IMR-90 (cell line): ENCODE measurements around the gene KIF13A. TPM values are rescaled to one million over a fixed set of nuclear protein-coding genes. Genes with fewer than 3 reads are reported as not detected.

Experiments used
- ATAC-seq: fragments of 200-7000 bp; cut with Tn5 transposase; 2 replicates; pipeline ENCODE4 v1.9.1; 2020; ENCODE audit warnings: low read depth, mild to moderate bottlenecking, moderate library complexity
- BruUV-seq: library from RNA; stranded (reverse); fragments of 400-500 nt; replicated peaks from 2 replicates; lab custom pipeline; 2021; lab: Mats Ljungman, UMichigan
- CTCF ChIA-PET: fragments of 300-600 bp; formaldehyde crosslinking; extraction: SDS; loops from one replicate; lab custom pipeline; 2021; ENCODE audit warnings: antibody characterized with exemption; lab: Yijun Ruan, JAX
- POLR2A ChIA-PET: fragments of 300-600 bp; sonication (Branson Sonifier 250); formaldehyde crosslinking; loops from one replicate; lab custom pipeline; 2022; ENCODE audit warnings: antibody characterized with exemption; ENCODE audit not compliant: unreplicated experiment; lab: Charles Lee
- DNase-seq: peaks from one replicate; pipeline ENCODE4 v3.0.0; 2013
- H2AFZ ChIP-seq: replicated peaks from 2 replicates; pipeline ENCODE3; 2013; ENCODE audit warnings: low read length, mild to moderate bottlenecking; ENCODE audit not compliant: poor library complexity
- H2AK5ac ChIP-seq: 2 replicates; pipeline ENCODE4 v1.6.1; 2013; ENCODE audit warnings: low read depth, low read length, inconsistent platforms
- H2AK9ac ChIP-seq: replicated peaks from 2 replicates; pipeline ENCODE3; 2013; ENCODE audit warnings: mild to moderate bottlenecking, low read depth, low read length, moderate library complexity; ENCODE audit not compliant: poor library complexity
- H2BK120ac ChIP-seq: 2 replicates; pipeline ENCODE4 v1.6.1; 2013; ENCODE audit warnings: low read depth, low read length, inconsistent platforms
- H2BK15ac ChIP-seq: 3 replicates; pipeline ENCODE4 v1.6.1; 2013; ENCODE audit warnings: low read depth, low read length, inconsistent platforms
- H2BK20ac ChIP-seq: 2 replicates; pipeline ENCODE4 v1.6.1; 2013; ENCODE audit warnings: low read depth, mild to moderate bottlenecking, inconsistent platforms, low read length, moderate library complexity
- H2BK5ac ChIP-seq: 2 replicates; pipeline ENCODE4 v1.6.1; 2013; ENCODE audit warnings: mild to moderate bottlenecking, low read depth, low read length, inconsistent platforms; ENCODE audit not compliant: poor library complexity, severe bottlenecking
- H3K14ac ChIP-seq: replicated peaks from 2 replicates; pipeline ENCODE4 v1.6.1; 2013; ENCODE audit warnings: low read depth, low read length, inconsistent platforms
- H3K18ac ChIP-seq: 2 replicates; pipeline ENCODE4 v1.6.1; 2013; ENCODE audit warnings: low read depth, low read length, control low read depth
- H3K23ac ChIP-seq: 2 replicates; pipeline ENCODE4 v1.6.1; 2013; ENCODE audit warnings: low read depth, low read length, inconsistent platforms
- H3K27ac ChIP-seq: 2 replicates; pipeline ENCODE4 v1.5.1; 2013; ENCODE audit warnings: mild to moderate bottlenecking, control low read depth, low read length; ENCODE audit not compliant: insufficient read depth
- H3K27me3 ChIP-seq: 2 replicates; pipeline ENCODE4 v1.6.1; 2013; ENCODE audit warnings: low read length; ENCODE audit not compliant: control insufficient read depth, insufficient read depth
- H3K36me3 ChIP-seq: 2 replicates; pipeline ENCODE4 v1.6.1; 2013; ENCODE audit warnings: low read length, mixed read lengths; ENCODE audit not compliant: control insufficient read depth, insufficient read depth
- H3K4ac ChIP-seq: 2 replicates; pipeline ENCODE4 v1.6.1; 2013; ENCODE audit warnings: low read depth, low read length, inconsistent platforms
- H3K4me1 ChIP-seq: 2 replicates; pipeline ENCODE4 v1.6.1; 2013; ENCODE audit warnings: low read length, mixed read lengths; ENCODE audit not compliant: control insufficient read depth, insufficient read depth
- H3K4me2 ChIP-seq: 2 replicates; pipeline ENCODE4 v1.6.1; 2013; ENCODE audit warnings: low read depth, mild to moderate bottlenecking, control low read depth, low read length, moderate library complexity
- H3K4me3 ChIP-seq: 2 replicates; pipeline ENCODE4 v1.5.1; 2013; ENCODE audit warnings: low read depth, mild to moderate bottlenecking, control low read depth, low read length, moderate library complexity; ENCODE audit not compliant: insufficient read depth
- H3K56ac ChIP-seq: 2 replicates; pipeline ENCODE4 v1.6.1; 2013; ENCODE audit warnings: low read length, inconsistent platforms; ENCODE audit not compliant: insufficient read depth; ENCODE audit errors: extremely low read depth
- H3K79me1 ChIP-seq, 2 experiments: 2 replicates each; pipeline ENCODE4 v1.6.1; 2013; ENCODE audit warnings: low read length in 2 of 2, inconsistent platforms in 1 of 2, low read depth in 1 of 2
- H3K9ac ChIP-seq: 2 replicates; pipeline ENCODE4 v1.6.1; 2013; ENCODE audit warnings: low read depth, low read length, control low read depth
- H3K9me1 ChIP-seq: 2 replicates; pipeline ENCODE4 v1.6.1; 2013; ENCODE audit warnings: low read length, inconsistent platforms; ENCODE audit not compliant: insufficient read depth
- H3K9me3 ChIP-seq: 2 replicates; pipeline ENCODE4 v1.6.1; 2013; ENCODE audit warnings: low read length; ENCODE audit not compliant: control insufficient read depth, insufficient read depth
- H4K20me1 ChIP-seq: 2 replicates; pipeline ENCODE4 v1.6.1; 2013; ENCODE audit warnings: low read length, inconsistent platforms; ENCODE audit not compliant: insufficient read depth
- H4K5ac ChIP-seq: 2 replicates; pipeline ENCODE4 v1.6.1; 2013; ENCODE audit warnings: mild to moderate bottlenecking, low read depth, low read length, control low read depth
- H4K8ac ChIP-seq, 2 experiments: 2 replicates each; pipeline ENCODE4 v1.6.1; 2013; ENCODE audit warnings: low read depth in 2 of 2, low read length in 2 of 2, control low read depth in 1 of 2, inconsistent platforms in 1 of 2
- H4K91ac ChIP-seq: 2 replicates; pipeline ENCODE4 v1.6.1; 2013; ENCODE audit warnings: low read depth, low read length, inconsistent platforms; ENCODE audit not compliant: insufficient read depth
- BHLHE40 ChIP-seq: fragments of 150-350 bp; IDR thresholded peaks from 2 replicates; pipeline ENCODE4 v1.6.1; 2016; ENCODE audit warnings: mild to moderate bottlenecking, low read depth, low read length
- CHD1 ChIP-seq: IDR thresholded peaks from 2 replicates; pipeline ENCODE4 v1.6.1; 2012; ENCODE audit warnings: low read depth, low read length, improper control_type of control experiment
- FOS ChIP-seq: fragments of 150-350 bp; IDR thresholded peaks from 2 replicates; pipeline ENCODE4 v1.6.1; 2016; ENCODE audit warnings: low read depth, low read length
- MAFK ChIP-seq: IDR thresholded peaks from 2 replicates; pipeline ENCODE4 v1.6.1; 2012; ENCODE audit warnings: low read depth, low read length, improper control_type of control experiment
- MXI1 ChIP-seq: IDR thresholded peaks from 2 replicates; pipeline ENCODE4 v1.6.1; 2012; ENCODE audit warnings: low read depth, mild to moderate bottlenecking, low read length, moderate library complexity, borderline replicate concordance
- RAD21 ChIP-seq: IDR thresholded peaks from 2 replicates; pipeline ENCODE4 v1.6.1; 2012; ENCODE audit warnings: low read length, improper control_type of control experiment
- RCOR1 ChIP-seq: IDR thresholded peaks from 2 replicates; pipeline ENCODE4 v1.6.1; 2012; ENCODE audit warnings: mild to moderate bottlenecking, low read length, improper control_type of control experiment; ENCODE audit not compliant: insufficient replicate concordance
- RFX5 ChIP-seq: IDR thresholded peaks from 2 replicates; pipeline ENCODE4 v1.8.0; 2012; ENCODE audit warnings: low read depth, mild to moderate bottlenecking, low read length, moderate library complexity
- WGBS, 2 experiments: methylation state at CpG; one replicate each; pipeline versions ENCODE4 v1.1.5 to v1.1.7; 2013; ENCODE audit warnings: missing lambda C conversion rate in 2 of 2; ENCODE audit not compliant: insufficient read length in 1 of 2; ENCODE audit errors: extremely low coverage in 2 of 2; 5-methylcytosine and 5-hydroxymethylcytosine counted together
- dilution Hi-C: fragments of 300-500 bp; cut with HindIII; formaldehyde crosslinking; loops from one replicate; pipeline ENCODE4 v1.14.3; 2018; ENCODE audit warnings: low sequenced_read_pairs; ENCODE audit not compliant: unreplicated experiment
- in situ Hi-C: fragments of 300-500 bp; cut with MboI; formaldehyde crosslinking; loops from 3 replicates; pipeline ENCODE4 v1.14.3; 2019; ENCODE audit warnings: low sequenced_read_pairs, inconsistent platforms, mixed read lengths
- intact Hi-C: fragments of 100-400 bp; cut with micrococcal nuclease; formaldehyde crosslinking; loops from 2 replicates; pipeline ENCODE4 v1.10.0; 2022
- polyA plus RNA-seq, 3 experiments: library from polyadenylated mRNA; depleted of rRNA; stranded (reverse); fragments of >200 nt; gene quantifications; 2 replicates each; pipeline ENCODE4 v1.2.3, GENCODE V29; 2012; ENCODE audit warnings: low replicate concordance in 1 of 3
- total RNA-seq: library from RNA; depleted of rRNA; stranded (reverse); fragments of >200 nt; gene quantifications from 2 replicates; pipeline ENCODE4 v1.2.3, GENCODE V29; 2012

KIF13A gene
- total and polyA plus RNA-seq, 2 of the 4 experiments (the other 2 are of a cell fraction), result 23.3 to 51.8 TPM

- Histone ChIP-seq H3K79me1 (peaks cover 0 to 7% of the 10 kb centered on the region in 2 experiments; a peak in 1 of 4 replicates), H3K9me1 (peaks cover 3% of the 10 kb centered on the region; the same call in 1 of the 2 replicates), H3K27ac (no peak overlapping the region), H4K8ac (no peak overlapping the region), H4K20me1 (no peaks in the 10 kb centered on the region), H2BK20ac (no peak overlapping the region), H3K56ac (no peak overlapping the region), H3K9me3 (no peaks in the 10 kb centered on the region), H4K5ac (no peak overlapping the region), H2BK15ac (no peak overlapping the region), H3K23ac (no peak overlapping the region), H3K36me3 (peaks cover 32% of the 10 kb centered on the region), H3K14ac (no peak overlapping the region), H3K9ac (no peak overlapping the region), H3K18ac (no peak overlapping the region), H2AK9ac (no peak overlapping the region), H3K4me1 (no peaks in the 10 kb centered on the region), H2BK5ac (no peak overlapping the region), H4K91ac (no peak overlapping the region), H2BK120ac (no peak overlapping the region), H3K4ac (no peak overlapping the region), H2AK5ac (no peak overlapping the region), H3K27me3 (no peaks in the 10 kb centered on the region), H3K4me3 (no peak overlapping the region), H2AFZ (no peak overlapping the region), H3K4me2 (no peak overlapping the region)
- 80% methylated on average over 1 of the region's 3 CpGs; no CpG with 5 or more reads in 1 of the 2 experiments for WGBS, 2 experiments
- BruUV-seq, result no TSS peak
- no peak for TF ChIP-seq RFX5
- TF ChIP-seq RCOR1, result no peak
- TF ChIP-seq BHLHE40, result no peak
- TF ChIP-seq RAD21, result no peak
- no peak for TF ChIP-seq MXI1
- TF ChIP-seq MAFK, result no peak
- no peak for TF ChIP-seq CHD1
- TF ChIP-seq FOS, result no peak
- DNase-seq, result no peak
- dilution Hi-C loops, result no loop called here
- ATAC-seq, result no peak
- CTCF ChIA-PET, result no interaction called here
- POLR2A ChIA-PET, result no interaction called here
- intact Hi-C loops, result loop anchor here (10.0 kb wide), 2 partner anchors 97 to 127 kb away; no protein-coding TSS in a partner anchor
- in situ Hi-C loops, result loop anchor here (10.0 kb wide), 1 partner anchor 147 kb away; no protein-coding TSS in a partner anchor
Measured at GRCh38 chr6:17771609-17772008, 215.8 kb downstream of the KIF13A start.
